ENCODE results near the gene RER1. TPM values are rescaled to one million over a fixed set of nuclear protein-coding genes. Genes with fewer than 3 reads are reported as not detected.

The RER1 gene
- total RNA-seq, 1 donor from 2014 or later, result 93.0 TPM

GRCh38 chr1:2350911-2351655 lies 40.6 kb upstream of the RER1 start:
- Mint-ChIP-seq H3K4me1 (ENCODE audit: low read depth, unreplicated experiment) (peaks cover 8% of the 10 kb centered on the region), H3K36me3 (ENCODE audit: unreplicated experiment) (no peaks in the 10 kb centered on the region), H3K27me3 (ENCODE audit: unreplicated experiment) (peaks cover 5% of the 10 kb centered on the region), H3K4me3 (ENCODE audit: unreplicated experiment) (no peak overlapping the region), H3K27ac (ENCODE audit: unreplicated experiment) (no peak overlapping the region), H3K9me3 (ENCODE audit: unreplicated experiment) (peaks cover 4% of the 10 kb centered on the region)
- no peak for TF ChIP-seq CTCF (IDR thresholded peaks at IDR 0.05; ENCODE audit: partially characterized antibody, unreplicated experiment)
- peak; percentile 15 for DNase-seq

- H3K4me3 Mint-ChIP-seq (ENCODE audit: unreplicated experiment), result no peak overlapping the region
- TF ChIP-seq CTCF (IDR thresholded peaks at IDR 0.05; ENCODE audit: partially characterized antibody, unreplicated experiment), result no peak
- peaks cover 8% of the 10 kb centered on the region for H3K4me1 Mint-ChIP-seq (ENCODE audit: low read depth, unreplicated experiment)
- H3K27ac Mint-ChIP-seq (ENCODE audit: unreplicated experiment), result no peak overlapping the region
- DNase-seq, result no peak
- H3K9me3 Mint-ChIP-seq (ENCODE audit: unreplicated experiment), result peaks cover 6% of the 10 kb centered on the region
- no peaks in the 10 kb centered on the region for H3K36me3 Mint-ChIP-seq (ENCODE audit: unreplicated experiment)
- peaks cover 5% of the 10 kb centered on the region for H3K27me3 Mint-ChIP-seq (ENCODE audit: unreplicated experiment)
Measured at GRCh38 chr1:2351723-2352122, 39.9 kb upstream of the RER1 start.

GRCh38 chr1:2352341-2352896 lies 39.2 kb upstream of the RER1 start:
- Mint-ChIP-seq H3K4me1 (ENCODE audit: low read depth, unreplicated experiment) (peaks cover 8% of the 10 kb centered on the region), H3K27ac (ENCODE audit: unreplicated experiment) (no peak overlapping the region), H3K4me3 (ENCODE audit: unreplicated experiment) (no peak overlapping the region), H3K9me3 (ENCODE audit: unreplicated experiment) (peaks cover 6% of the 10 kb centered on the region), H3K27me3 (ENCODE audit: unreplicated experiment) (peaks cover 5% of the 10 kb centered on the region), H3K36me3 (ENCODE audit: unreplicated experiment) (no peaks in the 10 kb centered on the region)
- peak; percentile 9 for DNase-seq
- TF ChIP-seq CTCF (IDR thresholded peaks at IDR 0.05; ENCODE audit: partially characterized antibody, unreplicated experiment), result no peak

- TF ChIP-seq CTCF (IDR thresholded peaks at IDR 0.05; ENCODE audit: partially characterized antibody, unreplicated experiment), result no peak
- H3K36me3 Mint-ChIP-seq (ENCODE audit: unreplicated experiment), result no peaks in the 10 kb centered on the region
- no peak overlapping the region for H3K4me3 Mint-ChIP-seq (ENCODE audit: unreplicated experiment)
- peaks cover 5% of the 10 kb centered on the region for H3K27me3 Mint-ChIP-seq (ENCODE audit: unreplicated experiment)
- peaks cover 8% of the 10 kb centered on the region for H3K4me1 Mint-ChIP-seq (ENCODE audit: low read depth, unreplicated experiment)
- H3K27ac Mint-ChIP-seq (ENCODE audit: unreplicated experiment), result no peak overlapping the region
- H3K9me3 Mint-ChIP-seq (ENCODE audit: unreplicated experiment), result peaks cover 6% of the 10 kb centered on the region
- no peak for DNase-seq
Measured at GRCh38 chr1:2352897-2353550, 38.6 kb upstream of the RER1 start.

Measured in glutamatergic neuron (in vitro differentiated cells).